Rectal smooth muscle tissue (tissue), 1 donor: ENCODE measurements around the gene FAM20C.

Experiments used
- H3K27ac ChIP-seq: one replicate; pipeline ENCODE4 v1.7.0; 2013; ENCODE audit warnings: low read depth, low read length, inconsistent platforms
- H3K27me3 ChIP-seq: one replicate; pipeline ENCODE4 v1.7.0; 2013; ENCODE audit warnings: low read length; ENCODE audit not compliant: control insufficient read depth, insufficient read depth
- H3K36me3 ChIP-seq: one replicate; pipeline ENCODE4 v1.7.0; 2013; ENCODE audit warnings: low read length; ENCODE audit not compliant: control insufficient read depth, insufficient read depth
- H3K4me1 ChIP-seq: one replicate; pipeline ENCODE4 v1.7.0; 2013; ENCODE audit warnings: low read length; ENCODE audit not compliant: control insufficient read depth, insufficient read depth
- H3K4me3 ChIP-seq: one replicate; pipeline ENCODE4 v1.7.0; 2013; ENCODE audit warnings: low read length
- H3K9ac ChIP-seq: one replicate; pipeline ENCODE4 v1.7.0; 2013; ENCODE audit warnings: low read length

FAM20C gene

DNA sequence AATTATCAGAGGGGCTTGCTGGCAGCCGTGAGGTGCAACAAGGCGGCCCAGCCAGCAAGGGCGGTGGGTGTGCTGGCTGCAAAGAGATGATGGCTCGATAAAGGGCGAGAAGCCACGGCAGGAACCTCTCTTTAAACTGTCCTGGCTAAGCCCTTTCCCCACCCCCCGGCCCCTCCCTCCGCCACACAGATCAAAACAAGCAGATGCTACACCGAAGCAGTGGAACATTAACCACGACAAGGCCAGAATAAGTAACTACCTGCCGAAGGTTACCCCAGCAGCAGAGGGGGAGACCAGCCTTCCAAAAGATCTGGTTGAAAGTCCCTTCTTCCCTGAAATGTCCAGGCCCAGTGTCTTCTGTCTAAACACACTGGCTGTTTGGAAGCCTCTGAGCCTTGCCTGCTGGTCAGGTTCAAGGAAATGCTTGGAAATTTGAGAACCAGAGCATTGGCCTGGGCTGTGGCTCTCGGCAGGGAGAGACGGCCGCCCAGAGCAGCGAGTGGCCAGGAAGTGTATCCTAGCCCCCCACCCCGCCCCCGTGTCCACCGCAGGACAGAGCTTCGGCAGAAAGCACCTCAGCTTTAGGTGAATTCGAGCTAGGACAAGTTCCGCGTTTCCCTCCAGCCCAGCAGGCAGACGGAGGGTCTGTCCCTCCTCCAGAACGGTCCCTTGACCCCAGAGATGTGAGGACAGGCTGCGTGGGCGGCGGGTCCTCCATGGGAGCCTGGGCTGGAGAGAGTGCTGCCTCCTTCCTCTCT, 2.1 kb downstream of the FAM20C start:
- peak overlapping the region; percentile 32 for H3K9ac ChIP-seq

DNA sequence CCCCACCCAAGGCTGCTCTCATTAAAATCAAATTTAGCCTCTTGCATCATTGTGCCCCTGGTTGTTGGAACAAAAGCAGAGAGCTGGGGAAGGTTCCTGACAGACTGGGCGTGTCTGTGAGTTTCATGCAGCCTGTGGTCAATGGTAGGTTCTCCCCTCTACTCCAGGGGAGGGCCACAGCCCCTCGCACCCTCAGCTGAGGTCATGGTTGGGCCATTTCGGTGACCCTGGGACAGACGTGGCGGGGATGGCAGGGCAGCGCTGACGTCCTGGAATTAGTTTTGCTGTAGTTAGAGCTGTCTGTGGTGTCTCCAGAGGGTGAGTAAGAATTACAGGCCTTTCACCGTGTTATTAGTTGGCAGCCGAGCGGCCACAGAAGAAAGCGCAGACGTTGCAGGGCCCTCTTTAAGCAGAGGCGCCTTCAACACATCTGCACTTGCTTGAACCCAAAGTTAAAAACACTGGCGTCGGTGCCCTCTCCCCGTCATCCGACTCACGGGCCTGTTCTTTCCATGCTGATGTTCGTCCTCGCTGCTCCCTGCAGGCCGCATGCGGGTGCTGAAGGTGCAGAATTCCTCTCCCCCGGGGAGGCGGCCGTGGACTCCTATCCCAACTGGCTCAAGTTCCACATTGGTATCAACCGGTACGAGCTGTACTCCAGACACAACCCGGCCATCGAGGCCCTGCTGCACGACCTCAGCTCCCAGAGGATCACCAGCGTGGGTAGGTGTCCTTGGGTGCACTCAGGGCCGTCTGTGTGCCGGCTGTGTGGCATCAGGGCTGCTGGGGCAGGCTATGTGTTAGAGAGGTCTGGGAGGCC, 2.8 kb downstream of the FAM20C start:
- Histone ChIP-seq H3K27ac (peak overlapping the region; percentile 70), H3K4me1 (peaks cover 31% of the 10 kb centered on the region), H3K36me3 (peaks cover 22% of the 10 kb centered on the region), H3K27me3 (peaks cover 5% of the 10 kb centered on the region), H3K9ac (no peak overlapping the region), H3K4me3 (peak overlapping the region; percentile 71)

More for the DNA sequence above, 2.1 kb downstream of the FAM20C start:
- peak overlapping the region; percentile 71 for H3K4me3 ChIP-seq
- peaks cover 8% of the 10 kb centered on the region for H3K27me3 ChIP-seq
- peak overlapping the region; percentile 70 for H3K27ac ChIP-seq
- H3K36me3 ChIP-seq: peaks cover 22% of the 10 kb centered on the region
- peaks cover 31% of the 10 kb centered on the region for H3K4me1 ChIP-seq

DNA sequence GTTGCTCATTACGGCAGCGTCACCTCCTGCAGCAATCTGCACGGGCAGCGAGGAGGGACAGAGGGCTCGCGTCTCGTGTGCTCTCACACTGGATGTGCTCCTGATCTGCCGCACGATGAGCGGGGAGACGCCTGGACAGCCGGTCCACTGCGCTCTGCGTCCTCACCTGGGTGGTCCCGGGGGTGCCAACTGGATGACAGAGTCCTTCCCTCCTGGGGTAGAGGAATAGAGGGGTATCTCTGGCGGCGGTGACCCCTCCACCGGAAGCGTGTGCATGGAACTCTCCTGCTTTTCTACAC, 3.4 kb downstream of the FAM20C start:
- H3K27ac ChIP-seq: peak overlapping the region; percentile 70
- peaks cover 22% of the 10 kb centered on the region for H3K36me3 ChIP-seq
- peaks cover 4% of the 10 kb centered on the region for H3K27me3 ChIP-seq
- H3K9ac ChIP-seq: no peak overlapping the region
- peak overlapping the region; percentile 37 for H3K4me3 ChIP-seq
- H3K4me1 ChIP-seq: peaks cover 29% of the 10 kb centered on the region

DNA sequence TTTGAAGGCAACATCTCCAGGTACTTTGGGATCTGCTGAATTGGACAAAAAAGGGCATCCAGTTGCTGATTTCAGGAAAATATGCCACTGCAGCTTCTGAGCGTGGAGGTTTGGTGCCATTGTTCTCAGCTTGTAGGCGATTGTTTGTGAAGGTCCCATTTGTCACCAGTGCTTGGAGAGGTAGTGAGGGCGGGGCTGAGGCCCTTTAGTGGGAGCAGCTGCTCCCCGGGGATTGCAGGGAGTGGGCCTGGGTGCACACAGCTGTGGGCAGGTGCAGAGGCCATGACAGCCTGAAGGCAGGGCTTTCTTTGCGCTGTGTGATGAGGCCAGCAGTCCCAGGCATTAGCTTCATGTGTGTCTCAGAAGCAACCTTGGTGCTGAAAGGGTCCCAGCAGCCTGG, 3.9 kb downstream of the FAM20C start:
- H3K36me3 ChIP-seq: peaks cover 22% of the 10 kb centered on the region
- H3K4me1 ChIP-seq: peaks cover 24% of the 10 kb centered on the region
- no peak overlapping the region for H3K27ac ChIP-seq
- H3K9ac ChIP-seq: no peak overlapping the region
- no peaks in the 10 kb centered on the region for H3K27me3 ChIP-seq
- no peak overlapping the region for H3K4me3 ChIP-seq

DNA sequence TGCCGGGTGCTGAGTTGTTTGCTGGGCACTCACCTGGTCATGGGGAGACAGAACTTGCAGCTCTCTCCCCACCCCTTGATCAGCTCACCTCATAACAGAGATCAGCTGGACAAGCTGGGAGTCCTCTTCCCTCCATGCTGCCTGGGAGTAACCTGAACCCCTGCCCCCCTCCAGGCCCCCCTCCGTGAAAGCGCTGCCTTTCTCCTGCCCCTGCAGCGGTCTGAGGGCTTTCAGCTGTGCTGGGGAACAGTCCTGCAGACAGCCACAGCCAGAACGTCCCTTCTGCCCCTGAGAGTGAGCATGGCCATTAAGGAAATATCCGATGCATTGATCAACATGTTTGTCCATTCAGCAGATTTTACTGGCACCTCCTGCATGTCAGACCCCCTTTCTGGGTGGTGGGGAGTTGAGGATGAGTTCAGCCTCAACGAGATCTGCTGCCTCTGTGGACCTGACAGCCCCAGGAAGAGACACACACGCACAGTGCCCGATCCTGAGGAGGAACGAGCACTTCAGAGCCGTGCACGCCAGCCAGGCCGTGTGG, 4.5 kb downstream of the FAM20C start:
- no peak overlapping the region for H3K9ac ChIP-seq
- H3K36me3 ChIP-seq: peaks cover 22% of the 10 kb centered on the region
- H3K4me3 ChIP-seq: no peak overlapping the region
- H3K27ac ChIP-seq: no peak overlapping the region
- H3K4me1 ChIP-seq: peaks cover 21% of the 10 kb centered on the region
- H3K27me3 ChIP-seq: no peaks in the 10 kb centered on the region

DNA sequence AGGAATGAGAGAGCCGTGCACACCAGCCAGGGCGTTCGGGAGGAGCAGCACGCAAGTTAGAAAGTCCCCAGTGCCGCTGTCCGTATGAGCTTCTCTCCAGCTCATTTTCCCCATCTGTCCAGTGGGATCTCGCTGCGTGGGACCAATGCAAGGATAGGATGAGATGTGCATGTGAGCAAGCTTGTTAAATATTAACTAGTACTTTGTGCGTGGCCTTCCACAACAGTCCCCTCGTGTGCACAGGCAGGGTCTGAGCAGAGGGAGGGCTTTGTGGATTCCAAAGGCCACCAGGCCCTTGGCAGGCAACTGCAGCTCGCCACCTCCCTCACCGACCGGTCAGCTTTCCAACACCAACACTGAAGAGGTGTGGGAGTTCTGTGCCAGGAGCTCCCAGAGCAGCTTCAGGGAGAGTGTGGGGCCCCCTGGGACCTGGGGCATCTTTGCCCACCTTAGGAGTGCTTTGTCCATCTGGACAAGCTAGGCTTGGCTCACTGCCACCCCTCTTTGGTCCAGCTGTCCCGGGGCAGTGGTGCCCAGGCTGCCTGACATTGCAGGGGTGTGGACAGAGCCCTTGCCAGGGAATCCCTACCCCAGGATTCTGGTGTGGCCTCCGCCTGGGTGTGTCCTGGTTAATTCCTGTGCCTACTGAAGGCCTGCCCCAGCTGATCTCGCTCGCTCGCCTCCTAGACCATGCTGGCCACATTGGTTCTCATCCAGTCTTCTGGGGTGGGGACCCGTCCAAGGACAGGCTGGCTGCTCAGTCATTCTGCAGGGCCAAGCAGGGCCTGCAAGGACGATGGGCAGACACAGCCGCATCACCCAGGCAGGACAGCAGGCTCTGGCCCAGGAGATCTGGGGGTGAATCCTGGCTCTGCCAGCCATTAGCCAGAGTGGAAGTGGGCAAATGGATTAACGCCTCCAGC, 5.3 kb downstream of the FAM20C start:
- H3K36me3 ChIP-seq: peaks cover 22% of the 10 kb centered on the region
- no peak overlapping the region for H3K27ac ChIP-seq
- peaks cover 21% of the 10 kb centered on the region for H3K4me1 ChIP-seq
- H3K9ac ChIP-seq: no peak overlapping the region
- H3K4me3 ChIP-seq: no peak overlapping the region
- H3K27me3 ChIP-seq: no peaks in the 10 kb centered on the region

DNA sequence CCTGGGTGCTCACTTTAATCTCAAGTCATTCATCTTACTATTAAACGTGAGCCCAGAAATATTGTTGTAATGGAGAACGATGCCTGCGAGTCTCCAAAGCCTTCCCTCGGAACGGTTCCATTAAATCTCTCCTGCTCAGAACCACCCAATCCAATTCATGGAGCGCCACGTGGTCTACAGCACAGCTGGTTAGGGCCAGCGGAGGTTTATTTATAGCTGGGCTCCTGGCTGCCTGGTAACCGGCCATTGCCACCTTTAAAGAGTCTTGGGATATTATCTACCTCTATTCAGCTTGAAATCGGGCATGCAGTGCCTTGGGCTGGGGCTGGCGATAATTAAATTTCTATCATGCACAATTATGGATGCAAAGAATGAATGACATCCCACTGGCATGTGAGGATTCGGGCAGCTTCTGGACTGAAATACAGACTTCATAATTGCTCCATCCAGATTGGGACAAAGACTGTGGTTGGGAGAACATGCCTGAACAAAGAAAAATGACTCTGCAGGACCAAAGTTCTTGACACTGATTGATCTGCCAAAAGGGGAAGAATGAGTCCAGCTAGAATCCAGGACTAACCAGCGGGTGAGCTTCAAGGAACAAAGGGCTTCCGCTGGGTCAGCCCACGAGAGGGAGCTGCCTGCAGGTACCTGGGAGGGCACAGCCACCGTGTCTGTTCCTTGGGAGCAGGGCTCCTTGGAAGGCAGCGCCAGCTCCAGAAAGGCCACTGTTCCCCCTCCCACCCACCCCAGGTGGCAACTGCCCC, 7.3 kb downstream of the FAM20C start:
- H3K36me3 ChIP-seq: peaks cover 26% of the 10 kb centered on the region
- H3K4me1 ChIP-seq: peaks cover 18% of the 10 kb centered on the region
- no peak overlapping the region for H3K4me3 ChIP-seq
- no peak overlapping the region for H3K9ac ChIP-seq
- no peak overlapping the region for H3K27ac ChIP-seq
- H3K27me3 ChIP-seq: no peaks in the 10 kb centered on the region

DNA sequence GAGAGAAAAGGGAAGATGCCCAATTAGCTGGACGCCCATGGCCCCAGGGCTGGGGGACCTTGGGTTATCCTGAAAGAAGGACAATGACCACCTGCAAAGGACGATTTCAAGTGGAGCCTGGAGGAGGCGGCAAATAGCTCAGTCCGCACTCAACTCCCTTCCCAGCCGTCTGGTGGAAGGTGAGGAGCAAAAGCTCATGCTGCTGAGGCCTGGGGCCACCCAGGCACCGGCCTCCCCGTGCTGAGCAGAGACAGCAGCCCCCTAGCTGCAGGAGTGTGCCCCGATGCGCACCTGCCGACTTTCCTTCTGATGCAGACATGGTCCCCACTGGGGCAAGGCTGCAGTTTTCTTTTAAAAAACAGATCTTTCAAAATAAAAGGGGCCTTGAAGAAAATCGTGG, 7.9 kb downstream of the FAM20C start:
- H3K27ac ChIP-seq: no peak overlapping the region
- no peaks in the 10 kb centered on the region for H3K27me3 ChIP-seq
- H3K9ac ChIP-seq: no peak overlapping the region
- H3K4me3 ChIP-seq: no peak overlapping the region
- H3K36me3 ChIP-seq: peaks cover 28% of the 10 kb centered on the region
- peaks cover 15% of the 10 kb centered on the region for H3K4me1 ChIP-seq

DNA sequence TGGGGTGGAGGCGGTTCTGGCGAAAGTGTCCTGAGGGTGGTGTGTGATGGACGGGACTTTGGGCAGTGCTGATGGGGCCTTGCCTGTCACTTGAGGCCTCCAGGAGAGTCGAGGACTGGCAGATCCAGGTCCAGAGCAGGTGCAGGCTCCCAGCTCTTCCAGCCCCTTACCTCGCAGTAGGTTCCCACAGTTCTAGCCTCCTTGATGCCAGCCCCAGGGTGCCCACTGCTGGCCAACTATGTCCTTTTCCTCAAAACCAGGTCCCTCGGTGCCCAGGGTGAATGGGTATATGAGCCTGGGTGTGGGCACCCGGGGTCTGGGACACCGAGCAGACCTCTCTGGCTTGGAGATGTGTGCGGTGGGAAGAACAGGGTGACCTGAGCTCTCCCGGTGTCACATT, 8.3 kb downstream of the FAM20C start:
- Histone ChIP-seq H3K27ac (no peak overlapping the region), H3K27me3 (no peaks in the 10 kb centered on the region), H3K4me3 (no peak overlapping the region), H3K4me1 (peaks cover 11% of the 10 kb centered on the region), H3K9ac (no peak overlapping the region), H3K36me3 (peaks cover 26% of the 10 kb centered on the region)

DNA sequence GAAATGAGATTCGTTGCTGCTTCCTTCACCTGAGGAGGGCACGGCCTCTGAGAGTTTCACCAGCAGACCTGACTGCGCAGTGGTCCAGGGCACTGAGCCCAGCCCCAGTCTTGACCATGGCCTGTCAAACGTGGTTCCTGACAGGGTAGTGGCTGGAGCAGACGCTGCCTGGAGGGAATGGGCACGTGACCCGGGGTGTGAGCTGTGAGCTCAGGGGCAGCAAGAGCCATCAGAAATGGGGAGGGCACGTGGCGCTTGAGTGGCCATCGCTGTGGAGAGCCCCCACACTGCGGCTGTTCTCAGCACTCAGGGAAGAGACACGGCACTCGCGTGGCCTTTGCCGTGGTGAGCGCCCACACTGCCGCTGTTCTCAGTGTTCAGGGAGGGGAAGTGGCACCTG, 12.0 kb downstream of the FAM20C start:
- Histone ChIP-seq H3K27me3 (no peaks in the 10 kb centered on the region), H3K9ac (no peak overlapping the region), H3K36me3 (peaks cover 17% of the 10 kb centered on the region), H3K27ac (no peak overlapping the region), H3K4me1 (no peaks in the 10 kb centered on the region), H3K4me3 (no peak overlapping the region)

DNA sequence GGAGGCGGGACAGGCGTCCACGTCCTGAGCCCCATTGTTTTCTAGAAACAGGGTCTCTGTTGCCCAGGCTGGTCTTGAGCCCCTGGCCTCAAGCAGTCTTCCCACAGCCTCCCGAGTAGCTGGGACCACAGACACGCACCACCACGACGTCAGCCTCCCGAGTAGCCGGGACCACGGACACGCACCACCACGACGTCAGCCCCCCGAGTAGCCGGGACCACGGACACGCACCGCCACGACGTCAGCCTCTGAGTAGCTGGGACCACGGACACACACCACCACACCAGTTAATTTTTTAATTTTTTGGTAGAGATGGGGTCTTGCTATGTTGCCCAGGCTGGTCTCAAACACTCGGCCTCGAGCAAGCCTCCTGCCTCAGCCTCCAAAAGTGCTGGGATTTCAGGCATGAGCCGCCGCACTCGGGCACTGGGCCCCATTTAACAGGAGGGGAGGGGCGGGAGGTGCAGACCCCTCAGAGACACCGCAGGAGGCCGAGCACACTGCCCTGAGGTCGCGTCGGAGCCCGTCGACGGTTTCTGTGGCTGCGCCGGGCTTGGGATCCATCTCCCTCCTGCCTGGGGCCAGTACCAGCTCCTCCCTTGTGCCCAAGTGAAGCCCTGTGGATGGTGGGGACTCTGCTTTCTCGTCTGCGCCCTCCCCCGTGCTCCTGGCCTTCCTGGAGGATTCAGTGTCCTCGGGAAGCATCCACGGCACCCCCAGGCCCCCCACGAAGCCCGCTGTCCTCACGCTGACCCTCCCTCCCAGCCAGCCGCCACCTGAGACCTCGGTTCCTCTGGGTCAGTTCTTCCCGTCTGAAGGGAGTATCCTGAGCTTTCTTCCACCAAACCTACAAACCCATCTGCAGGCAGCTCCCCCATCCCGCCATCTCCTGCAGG, 13.0 kb downstream of the FAM20C start:
- Histone ChIP-seq H3K4me1 (peaks cover 2% of the 10 kb centered on the region), H3K9ac (no peak overlapping the region), H3K4me3 (no peak overlapping the region), H3K36me3 (peaks cover 18% of the 10 kb centered on the region), H3K27me3 (no peaks in the 10 kb centered on the region), H3K27ac (no peak overlapping the region)
